GM21367 (cell line): Measurements from ENCODE around the gene DOP1B.
"Not testable (repeated sequence)": the region's sequence is repeated elsewhere in the genome, so short reads cannot be mapped to it uniquely, and the experiment has no call there.

ENCODE experiments used
- ATAC-seq: cut with Tn5 transposase; IDR thresholded peaks from one replicate; pipeline ENCODE4 v1.9.1; 2021; ENCODE audit not compliant: unreplicated experiment

DOP1B gene

GRCh38 chr21:36134803-36135390 lies 21.7 kb upstream of the DOP1B start, which contains the start of gene CBR3:
CBR3 (plus strand) TSS chr21:36135079; CDS start chr21:36135193, 114 bp downstream.
- ATAC-seq = no peak

- no peak for ATAC-seq
These were observed 21.1 kb upstream of the DOP1B start for GRCh38 chr21:36135391-36136102.

- ATAC-seq = not testable (repeated sequence)
These were observed 16.8 kb upstream of the DOP1B start for GRCh38 chr21:36139791-36140190.

GRCh38 chr21:36141513-36141925 lies 15.1 kb upstream of the DOP1B start:
- ATAC-seq = peak; percentile 81

- not testable (repeated sequence) for ATAC-seq
These were observed 12.4 kb upstream of the DOP1B start for GRCh38 chr21:36144233-36144632.

GRCh38 chr21:36145259-36145658 lies 11.4 kb upstream of the DOP1B start:
- no peak for ATAC-seq

- ATAC-seq = no peak
These were observed 8.7 kb upstream of the DOP1B start for GRCh38 chr21:36147911-36148310.

GRCh38 chr21:36148886-36149285 lies 7.7 kb upstream of the DOP1B start:
- ATAC-seq = no peak

- ATAC-seq = peak; percentile 58
These were observed 6.6 kb upstream of the DOP1B start for GRCh38 chr21:36149788-36150711.

GRCh38 chr21:36155603-36156338 lies 853 bp upstream of the DOP1B start:
- ATAC-seq = no peak

- ATAC-seq = peak; percentile 80
These were observed 247 bp upstream of the DOP1B start for GRCh38 chr21:36156339-36156814.

GRCh38 chr21:36159356-36159921 lies 2.8 kb downstream of the DOP1B start:
- no peak for ATAC-seq

- ATAC-seq = no peak
These were observed 4.2 kb downstream of the DOP1B start for GRCh38 chr21:36160850-36161178.

GRCh38 chr21:36162631-36163030 lies 6.0 kb downstream of the DOP1B start:
- ATAC-seq = no peak

- ATAC-seq = no peak
These were observed 7.4 kb downstream of the DOP1B start for GRCh38 chr21:36163750-36164741.

GRCh38 chr21:36165356-36165755 lies 8.7 kb downstream of the DOP1B start:
- ATAC-seq = no peak

GRCh38 chr21:36166705-36167104 lies 10.1 kb downstream of the DOP1B start:
- ATAC-seq = no peak

GRCh38 chr21:36167541-36167940 lies 10.9 kb downstream of the DOP1B start:
- ATAC-seq = no peak

GRCh38 chr21:36169470-36170128 lies 13.0 kb downstream of the DOP1B start:
- ATAC-seq = no peak
